Erythroblast (primary cell): ENCODE data around the gene RECQL.

Source experiments
- GATA1 ChIP-seq: IDR thresholded peaks from 2 replicates; pipeline ENCODE4 v1.6.1; 2011; ENCODE audit warnings: low read depth, mild to moderate bottlenecking, control low read depth, low read length, moderate library complexity
- POLR2A ChIP-seq: IDR thresholded peaks from 2 replicates; pipeline ENCODE4 v1.6.1; 2011; ENCODE audit warnings: mild to moderate bottlenecking, low read length

GRCh38 chr12:21523148-21523547, 21.7 kb upstream of the RECQL start:
- TF ChIP-seq POLR2A (no peak), GATA1 (no peak)
